ENCODE measurements around the gene MEX3A.
"Not testable (repeated sequence)": the region's sequence is repeated elsewhere in the genome, so short reads cannot be mapped to it uniquely, and the experiment has no call there.

MEX3A gene

GRCh38 chr1:156048663-156049258, 33.5 kb downstream of the MEX3A start:
- no peak overlapping the region for H3K4me2 ChIP-seq (ENCODE audit: low read depth, low read length, poor library complexity, severe bottlenecking)
- no peaks in the 10 kb centered on the region for H3F3A ChIP-seq (ENCODE audit: low read depth)
- H2AFZ ChIP-seq (ENCODE audit: low read length), result no peak overlapping the region
- H3K9ac ChIP-seq (ENCODE audit: low read depth, low read length, poor library complexity, severe bottlenecking), result no peak overlapping the region
- no peak overlapping the region for H3K4me3 ChIP-seq (ENCODE audit: low read length, poor library complexity, severe bottlenecking)
- H3K27me3 ChIP-seq (ENCODE audit: insufficient read depth, low read length, poor library complexity, severe bottlenecking), result no peaks in the 10 kb centered on the region
- peaks cover 7% of the 10 kb centered on the region for H4K20me1 ChIP-seq (ENCODE audit: insufficient read depth, low read length, poor library complexity, severe bottlenecking)
- peaks cover 7% of the 10 kb centered on the region for H3K4me1 ChIP-seq (ENCODE audit: insufficient read depth, low read length, poor library complexity, severe bottlenecking)
- TF ChIP-seq EZH2phosphoT487 (IDR thresholded peaks at IDR 0.05; ENCODE audit: borderline replicate concordance), result no peak
- no peak for TF ChIP-seq CTCF (conservative IDR thresholded peaks at IDR 0.05; ENCODE audit: low read length)
- no peaks in the 10 kb centered on the region for H3K9me3 ChIP-seq (ENCODE audit: insufficient read depth, low read depth, low read length)
- H3K79me2 ChIP-seq (ENCODE audit: insufficient read depth, low read length), result peaks cover 24% of the 10 kb centered on the region
- peaks cover 10% of the 10 kb centered on the region; the same call in 1 of the 2 replicates for H3K36me3 ChIP-seq (ENCODE audit: insufficient read depth, low read length)
- H3K9me2 ChIP-seq (replicated peaks; ENCODE audit: low read depth, low read length), result no peaks in the 10 kb centered on the region

- H3K4me2 ChIP-seq (ENCODE audit: low read depth, low read length, poor library complexity, severe bottlenecking), result no peak overlapping the region
- no peak for TF ChIP-seq CTCF (conservative IDR thresholded peaks at IDR 0.05; ENCODE audit: low read length)
- no peak for TF ChIP-seq EZH2phosphoT487 (IDR thresholded peaks at IDR 0.05; ENCODE audit: borderline replicate concordance)
- H3K27me3 ChIP-seq (ENCODE audit: insufficient read depth, low read length, poor library complexity, severe bottlenecking), result no peaks in the 10 kb centered on the region
- H3K79me2 ChIP-seq (ENCODE audit: insufficient read depth, low read length), result no peaks in the 10 kb centered on the region
- no peak overlapping the region for H2AFZ ChIP-seq (ENCODE audit: low read length)
- no peaks in the 10 kb centered on the region for H3F3A ChIP-seq (ENCODE audit: low read depth)
- no peaks in the 10 kb centered on the region for H4K20me1 ChIP-seq (ENCODE audit: insufficient read depth, low read length, poor library complexity, severe bottlenecking)
- H3K9me3 ChIP-seq (ENCODE audit: insufficient read depth, low read depth, low read length), result no peaks in the 10 kb centered on the region
- H3K36me3 ChIP-seq (ENCODE audit: insufficient read depth, low read length), result peaks cover 35% of the 10 kb centered on the region; the same call in 1 of the 2 replicates
- no peaks in the 10 kb centered on the region for H3K4me1 ChIP-seq (ENCODE audit: insufficient read depth, low read length, poor library complexity, severe bottlenecking)
- no peak overlapping the region for H3K4me3 ChIP-seq (ENCODE audit: low read length, poor library complexity, severe bottlenecking)
- H3K9me2 ChIP-seq (replicated peaks; ENCODE audit: low read depth, low read length), result no peaks in the 10 kb centered on the region
- H3K9ac ChIP-seq (ENCODE audit: low read depth, low read length, poor library complexity, severe bottlenecking), result no peak overlapping the region
Measured at GRCh38 chr1:156045076-156045475, 37.2 kb downstream of the MEX3A start.

- no peak for TF ChIP-seq CTCF (conservative IDR thresholded peaks at IDR 0.05; ENCODE audit: low read length)
- no peak for TF ChIP-seq EZH2phosphoT487 (IDR thresholded peaks at IDR 0.05; ENCODE audit: borderline replicate concordance)
- Histone ChIP-seq H3K4me3 (ENCODE audit: low read length, poor library complexity, severe bottlenecking) (no peak overlapping the region), H3F3A (ENCODE audit: low read depth) (no peaks in the 10 kb centered on the region), H3K36me3 (ENCODE audit: insufficient read depth, low read length) (peaks cover 30% of the 10 kb centered on the region; the same call in 1 of the 2 replicates), H3K9me2 (replicated peaks; ENCODE audit: low read depth, low read length) (no peaks in the 10 kb centered on the region), H3K27me3 (ENCODE audit: insufficient read depth, low read length, poor library complexity, severe bottlenecking) (no peaks in the 10 kb centered on the region), H3K9me3 (ENCODE audit: insufficient read depth, low read depth, low read length) (no peaks in the 10 kb centered on the region), H2AFZ (ENCODE audit: low read length) (no peak overlapping the region), H3K79me2 (ENCODE audit: insufficient read depth, low read length) (no peaks in the 10 kb centered on the region), H3K9ac (ENCODE audit: low read depth, low read length, poor library complexity, severe bottlenecking) (no peak overlapping the region), H3K4me2 (ENCODE audit: low read depth, low read length, poor library complexity, severe bottlenecking) (no peak overlapping the region), H3K4me1 (ENCODE audit: insufficient read depth, low read length, poor library complexity, severe bottlenecking) (no peaks in the 10 kb centered on the region), H4K20me1 (ENCODE audit: insufficient read depth, low read length, poor library complexity, severe bottlenecking) (no peaks in the 10 kb centered on the region)
Measured at GRCh38 chr1:156042828-156043227, 39.4 kb downstream of the MEX3A start.

- not testable (repeated sequence) for H3K4me3 ChIP-seq (ENCODE audit: low read length, poor library complexity, severe bottlenecking); H3K27me3 ChIP-seq (ENCODE audit: insufficient read depth, low read length, poor library complexity, severe bottlenecking); H4K20me1 ChIP-seq (ENCODE audit: insufficient read depth, low read length, poor library complexity, severe bottlenecking); H3K9me2 ChIP-seq (replicated peaks; ENCODE audit: low read depth, low read length); H3F3A ChIP-seq (ENCODE audit: low read depth); H3K9ac ChIP-seq (ENCODE audit: low read depth, low read length, poor library complexity, severe bottlenecking); H3K9me3 ChIP-seq (ENCODE audit: insufficient read depth, low read depth, low read length); H3K4me1 ChIP-seq (ENCODE audit: insufficient read depth, low read length, poor library complexity, severe bottlenecking); H2AFZ ChIP-seq (ENCODE audit: low read length); H3K36me3 ChIP-seq (ENCODE audit: insufficient read depth, low read length); H3K4me2 ChIP-seq (ENCODE audit: low read depth, low read length, poor library complexity, severe bottlenecking); H3K79me2 ChIP-seq (ENCODE audit: insufficient read depth, low read length)
Measured at GRCh38 chr1:156034991-156035390, 47.3 kb downstream of the MEX3A start.
